HG02973 (cell line): Measurements from ENCODE around the gene PRPH2.
"Not testable (repeated sequence)": the region's sequence is repeated elsewhere in the genome, so short reads cannot be mapped to it uniquely, and the experiment has no call there.

Source experiments
- ATAC-seq: cut with Tn5 transposase; IDR thresholded peaks from one replicate; pipeline ENCODE4 v1.9.1; 2021; ENCODE audit warnings: moderate library complexity; ENCODE audit not compliant: unreplicated experiment

The PRPH2 gene

DNA sequence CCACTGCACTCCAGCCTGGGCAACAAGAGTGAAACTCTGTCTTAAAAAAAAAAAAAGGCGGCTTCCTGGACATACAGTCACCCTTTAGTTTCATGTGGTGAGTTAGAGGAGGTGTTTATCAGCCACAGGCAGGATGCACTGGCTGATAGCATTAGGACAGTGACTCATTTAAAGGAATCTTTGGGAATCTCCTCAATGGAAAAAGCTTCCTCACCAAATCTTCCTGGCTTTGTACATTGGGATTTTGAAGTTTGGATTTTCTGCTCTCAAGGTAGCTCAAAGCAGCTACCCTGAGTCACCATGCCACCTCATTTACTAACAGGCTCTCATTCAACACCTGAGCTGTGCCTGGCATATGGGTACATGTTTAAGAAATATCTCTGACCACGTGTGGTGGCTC lies 20.2 kb downstream of the PRPH2 start:
- ATAC-seq = no peak

GRCh38 chr6:42698217-42698616 lies 24.2 kb downstream of the PRPH2 start:
- no peak for ATAC-seq

- no peak for ATAC-seq
Measured at GRCh38 chr6:42697268-42697655, 25.1 kb downstream of the PRPH2 start.

DNA sequence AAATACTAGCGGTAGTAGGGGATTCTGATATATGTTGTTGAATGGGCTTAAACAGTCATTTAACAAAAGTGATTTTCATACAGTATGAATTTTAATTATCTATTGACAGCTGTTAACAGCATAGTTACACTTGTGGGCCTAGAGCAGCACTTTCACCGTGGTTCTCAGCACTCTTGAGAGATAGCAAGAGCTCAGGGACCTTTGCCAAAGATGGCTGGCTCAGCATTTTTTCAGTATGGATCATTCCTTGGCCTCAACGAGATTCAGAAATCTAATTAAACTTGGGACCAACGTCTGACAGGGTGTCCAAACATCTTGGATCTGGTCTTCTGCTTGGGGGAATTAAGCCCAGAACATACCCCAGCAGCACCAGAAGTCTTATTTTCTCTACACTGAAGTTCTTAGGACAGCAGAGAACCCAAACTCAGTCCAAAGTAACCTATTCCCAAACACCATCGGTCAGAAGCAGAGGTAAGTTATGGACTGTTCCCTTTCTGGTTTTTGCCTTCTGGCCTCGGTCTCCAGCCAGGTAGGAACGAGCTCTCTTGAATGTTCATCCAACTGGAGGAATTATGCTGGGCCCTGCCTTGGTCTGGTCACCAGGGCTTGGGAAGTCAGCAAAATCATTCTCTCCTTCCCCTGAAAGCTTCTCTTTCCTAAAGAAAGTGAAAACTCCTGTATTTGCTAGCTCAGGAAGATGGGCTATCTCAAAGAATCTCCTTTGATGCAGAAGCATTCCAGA lies 25.7 kb downstream of the PRPH2 start:
- ATAC-seq = no peak

GRCh38 chr6:42694586-42694985 lies 27.8 kb downstream of the PRPH2 start:
- no peak for ATAC-seq

- ATAC-seq = no peak
Measured at GRCh38 chr6:42693725-42694323, 28.6 kb downstream of the PRPH2 start.

- no peak for ATAC-seq
Measured at GRCh38 chr6:42692137-42692911, 30.1 kb downstream of the PRPH2 start.

DNA sequence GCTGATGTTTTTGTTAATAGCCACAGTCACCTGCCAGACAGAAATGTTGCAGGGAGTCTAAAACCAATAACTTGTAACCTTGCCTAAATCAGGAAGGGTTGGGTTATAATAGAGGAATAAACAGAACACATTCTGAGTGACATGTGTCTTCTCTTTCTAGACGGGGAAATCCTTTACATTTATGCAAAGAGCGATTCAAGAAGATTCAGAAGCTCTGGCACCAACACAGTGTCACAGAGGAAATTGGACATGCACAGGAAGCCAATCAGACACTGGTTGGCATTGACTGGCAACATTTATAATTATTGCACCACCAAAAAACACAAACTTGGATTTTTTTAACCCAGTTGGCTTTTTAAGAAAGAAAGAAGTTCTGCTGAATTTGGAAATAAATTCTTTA lies 31.5 kb downstream of the PRPH2 start:
- no peak for ATAC-seq

DNA sequence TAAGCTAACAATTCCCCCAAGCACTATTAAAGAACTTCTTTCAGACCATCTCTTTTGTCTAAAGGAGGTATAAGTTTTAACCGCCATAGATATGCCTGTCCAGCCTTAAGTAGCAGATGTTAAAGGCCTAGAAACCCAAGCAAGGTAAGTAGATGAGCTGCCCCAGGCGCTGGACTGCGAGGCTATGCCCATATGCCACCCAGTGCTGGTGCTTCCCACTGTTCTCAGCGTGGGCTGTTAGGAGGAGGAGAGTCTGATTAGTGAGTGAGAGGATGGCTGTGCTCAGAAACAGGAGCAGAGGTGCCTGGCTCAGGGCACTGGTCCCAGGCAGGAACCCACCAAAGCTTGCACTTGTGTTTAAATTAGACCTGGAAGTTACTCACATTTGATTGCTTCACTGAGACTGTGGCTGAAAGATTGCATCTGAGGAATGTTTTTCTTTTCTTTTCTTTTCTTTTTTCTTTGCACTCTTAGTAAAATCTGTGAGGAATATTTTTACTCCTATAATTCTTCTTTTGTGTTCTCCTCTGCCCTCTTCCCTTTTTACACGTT lies 32.2 kb downstream of the PRPH2 start:
- ATAC-seq = no peak

- ATAC-seq = no peak
Measured at GRCh38 chr6:42689371-42689770, 33.0 kb downstream of the PRPH2 start.

GRCh38 chr6:42688281-42688680 lies 34.1 kb downstream of the PRPH2 start:
- ATAC-seq = no peak

- no peak for ATAC-seq
Measured at GRCh38 chr6:42679358-42679757, 43.0 kb downstream of the PRPH2 start.

DNA sequence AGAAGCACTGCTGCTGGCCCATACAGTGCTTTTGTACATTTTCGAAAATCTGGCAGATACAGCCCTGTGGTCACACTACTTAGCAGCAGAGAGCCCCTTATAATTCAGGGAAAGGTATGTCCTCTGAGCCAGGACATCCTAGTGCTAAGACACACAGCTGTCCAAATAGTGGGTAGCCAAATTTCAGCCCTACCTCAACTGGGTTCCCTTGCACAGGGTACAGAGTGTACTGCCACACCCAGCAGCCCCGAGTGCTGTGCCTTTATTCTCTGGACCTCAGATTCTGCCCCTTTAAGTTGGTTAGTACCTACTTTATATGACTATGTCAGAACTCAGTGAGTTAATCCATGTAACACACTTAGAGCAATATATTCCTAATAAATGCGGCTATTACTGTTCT lies 47.6 kb downstream of the PRPH2 start:
- no peak for ATAC-seq

- ATAC-seq = not testable (repeated sequence)
Measured at GRCh38 chr6:42674368-42674767, 48.0 kb downstream of the PRPH2 start.

GRCh38 chr6:42664718-42665117 lies 57.7 kb downstream of the PRPH2 start:
- no peak for ATAC-seq

- ATAC-seq = no peak
Measured at GRCh38 chr6:42661540-42662153, 60.8 kb downstream of the PRPH2 start.

GRCh38 chr6:42659806-42660205 lies 62.6 kb downstream of the PRPH2 start:
- ATAC-seq = no peak

- ATAC-seq = no peak
Measured at GRCh38 chr6:42653851-42654250, 68.5 kb downstream of the PRPH2 start.

- no peak for ATAC-seq
Measured at GRCh38 chr6:42652024-42652746, 70.2 kb downstream of the PRPH2 start.
